PFSK-1 (cell line): ENCODE measurements around the gene ABCC1.

ENCODE experiments used
- POLR2AphosphoS5 ChIP-seq: IDR thresholded peaks from 2 replicates; pipeline ENCODE4 v1.6.1; 2012; ENCODE audit warnings: low read depth, mild to moderate bottlenecking, control low read depth, low read length, moderate library complexity
- SIN3A ChIP-seq: IDR thresholded peaks from 2 replicates; pipeline ENCODE4 v1.6.1; 2012; ENCODE audit warnings: mild to moderate bottlenecking, low read length, moderate library complexity, borderline replicate concordance; ENCODE audit not compliant: insufficient read depth
- TAF1 ChIP-seq: IDR thresholded peaks from 2 replicates; pipeline ENCODE4 v1.6.1; 2012; ENCODE audit warnings: low read length, control low read depth, borderline replicate concordance; ENCODE audit not compliant: insufficient read depth
- TF ChIP-seq, protein P1 (sequence below), 2 experiments: IDR thresholded peaks; 2 replicates each; pipeline versions ENCODE4 v1.6.1 to v1.8.0; 2011 to 2012; ENCODE audit warnings: low read depth in 2 of 2, low read length in 2 of 2, control low read depth in 1 of 2, inconsistent platforms in 1 of 2, mild to moderate bottlenecking in 1 of 2, moderate library complexity in 1 of 2; ENCODE audit not compliant: insufficient read depth in 1 of 2

DNA sequence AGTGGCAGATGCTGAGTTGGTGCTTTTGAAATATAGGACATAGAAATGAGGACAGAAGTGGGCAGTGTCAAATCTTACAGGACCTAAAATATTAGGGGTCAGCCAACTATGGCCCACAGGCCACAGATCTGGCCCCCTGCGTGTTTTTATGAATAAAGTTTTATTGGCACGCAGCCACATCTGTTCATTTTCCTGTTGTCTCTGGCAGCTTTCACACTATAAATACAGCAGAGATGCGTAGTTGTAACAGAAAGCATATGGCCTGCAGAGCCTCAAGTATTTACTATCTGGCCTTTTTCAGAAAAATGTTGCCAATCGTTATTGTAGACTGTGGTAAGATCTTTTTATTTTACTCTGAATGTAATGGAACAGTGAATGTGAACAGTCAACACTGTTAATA, 191.1 kb downstream of the ABCC1 start:
- TF ChIP-seq, protein P1, sequence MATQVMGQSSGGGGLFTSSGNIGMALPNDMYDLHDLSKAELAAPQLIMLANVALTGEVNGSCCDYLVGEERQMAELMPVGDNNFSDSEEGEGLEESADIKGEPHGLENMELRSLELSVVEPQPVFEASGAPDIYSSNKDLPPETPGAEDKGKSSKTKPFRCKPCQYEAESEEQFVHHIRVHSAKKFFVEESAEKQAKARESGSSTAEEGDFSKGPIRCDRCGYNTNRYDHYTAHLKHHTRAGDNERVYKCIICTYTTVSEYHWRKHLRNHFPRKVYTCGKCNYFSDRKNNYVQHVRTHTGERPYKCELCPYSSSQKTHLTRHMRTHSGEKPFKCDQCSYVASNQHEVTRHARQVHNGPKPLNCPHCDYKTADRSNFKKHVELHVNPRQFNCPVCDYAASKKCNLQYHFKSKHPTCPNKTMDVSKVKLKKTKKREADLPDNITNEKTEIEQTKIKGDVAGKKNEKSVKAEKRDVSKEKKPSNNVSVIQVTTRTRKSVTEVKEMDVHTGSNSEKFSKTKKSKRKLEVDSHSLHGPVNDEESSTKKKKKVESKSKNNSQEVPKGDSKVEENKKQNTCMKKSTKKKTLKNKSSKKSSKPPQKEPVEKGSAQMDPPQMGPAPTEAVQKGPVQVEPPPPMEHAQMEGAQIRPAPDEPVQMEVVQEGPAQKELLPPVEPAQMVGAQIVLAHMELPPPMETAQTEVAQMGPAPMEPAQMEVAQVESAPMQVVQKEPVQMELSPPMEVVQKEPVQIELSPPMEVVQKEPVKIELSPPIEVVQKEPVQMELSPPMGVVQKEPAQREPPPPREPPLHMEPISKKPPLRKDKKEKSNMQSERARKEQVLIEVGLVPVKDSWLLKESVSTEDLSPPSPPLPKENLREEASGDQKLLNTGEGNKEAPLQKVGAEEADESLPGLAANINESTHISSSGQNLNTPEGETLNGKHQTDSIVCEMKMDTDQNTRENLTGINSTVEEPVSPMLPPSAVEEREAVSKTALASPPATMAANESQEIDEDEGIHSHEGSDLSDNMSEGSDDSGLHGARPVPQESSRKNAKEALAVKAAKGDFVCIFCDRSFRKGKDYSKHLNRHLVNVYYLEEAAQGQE (IDR thresholded peaks at IDR 0.05; ENCODE audit: insufficient read depth in 1 of 2, low read depth in 2 of 2, low read length in 2 of 2) = no peak
- no peak for TF ChIP-seq TAF1
- no peak for TF ChIP-seq POLR2AphosphoS5
- no peak for TF ChIP-seq SIN3A
